ENCODE data around the gene PDS5A. TPM values are rescaled to one million over a fixed set of nuclear protein-coding genes. Genes with fewer than 3 reads are reported as not detected.
"Not testable (repeated sequence)": the region's sequence is repeated elsewhere in the genome, so short reads cannot be mapped to it uniquely, and the experiment has no call there.

Gene PDS5A
- total RNA-seq, 2 experiments from 2014 or later = 97.8 to 99.6 TPM

- DNase-seq = no peak
- CTCF ChIA-PET = no interaction called here
- Mint-ChIP-seq H3K9me3 (no peaks in the 10 kb centered on the region), H3K4me3 (no peak overlapping the region), H3K36me3 (ENCODE audit: low read depth) (peaks cover 38% of the 10 kb centered on the region), H3K27me3 (no peaks in the 10 kb centered on the region), H3K27ac (no peak overlapping the region), H3K4me1 (peaks cover 16% of the 10 kb centered on the region)
- POLR2A ChIA-PET = no interaction called here
These were observed 55.3 kb downstream of the PDS5A start for GRCh38 chr4:39922399-39922798.

- CTCF ChIA-PET = interaction anchor here (1.5 kb wide), 1 partner anchor 62 kb away, joined by 4 read pairs; no protein-coding TSS in a partner anchor
- no peak overlapping the region for H3K27ac Mint-ChIP-seq
- POLR2A ChIA-PET = interaction anchor here (0.6 kb wide), 1 partner anchor 47 kb away, joined by 3 read pairs; no protein-coding TSS in a partner anchor
- no peaks in the 10 kb centered on the region for H3K9me3 Mint-ChIP-seq
- H3K27me3 Mint-ChIP-seq = no peaks in the 10 kb centered on the region
- peaks cover 33% of the 10 kb centered on the region for H3K36me3 Mint-ChIP-seq (ENCODE audit: low read depth)
- no peak for DNase-seq
- no peak overlapping the region for H3K4me3 Mint-ChIP-seq
- H3K4me1 Mint-ChIP-seq = no peaks in the 10 kb centered on the region
These were observed 64.2 kb downstream of the PDS5A start for GRCh38 chr4:39913471-39913870.

- CTCF ChIA-PET = interaction anchor here (1.0 kb wide), 1 partner anchor 68 kb away, joined by 3 read pairs; no protein-coding TSS in a partner anchor
- no peaks in the 10 kb centered on the region for H3K9me3 Mint-ChIP-seq
- no peak overlapping the region for H3K4me3 Mint-ChIP-seq
- H3K4me1 Mint-ChIP-seq = peaks cover 1% of the 10 kb centered on the region
- H3K27ac Mint-ChIP-seq = no peak overlapping the region
- no peak for DNase-seq
- no peaks in the 10 kb centered on the region for H3K27me3 Mint-ChIP-seq
- H3K36me3 Mint-ChIP-seq (ENCODE audit: low read depth) = peaks cover 43% of the 10 kb centered on the region
- POLR2A ChIA-PET = interaction anchor here (1.4 kb wide), 1 partner anchor 27 kb away, joined by 4 read pairs; no protein-coding TSS in a partner anchor
These were observed 67.6 kb downstream of the PDS5A start for GRCh38 chr4:39910064-39910463.

GRCh38 chr4:39908284-39908683, 69.4 kb downstream of the PDS5A start:
- Mint-ChIP-seq H3K4me3 (no peak overlapping the region), H3K9me3 (no peaks in the 10 kb centered on the region), H3K27me3 (no peaks in the 10 kb centered on the region), H3K27ac (no peak overlapping the region), H3K36me3 (ENCODE audit: low read depth) (peaks cover 49% of the 10 kb centered on the region), H3K4me1 (peaks cover 1% of the 10 kb centered on the region)
- ChIA-PET CTCF (interaction anchor here (0.6 to 1.0 kb wide), 3 partner anchors 9 to 48 kb away, joined by 4 to 5 read pairs (median 4); no protein-coding TSS in a partner anchor), POLR2A (interaction anchor here (1.5 kb wide), 1 partner anchor 12 kb away, joined by 4 read pairs; no protein-coding TSS in a partner anchor)
- DNase-seq = no peak

- POLR2A ChIA-PET = no interaction called here
- H3K36me3 Mint-ChIP-seq (ENCODE audit: low read depth) = peaks cover 49% of the 10 kb centered on the region
- CTCF ChIA-PET = no interaction called here
These were observed 72.1 kb downstream of the PDS5A start for GRCh38 chr4:39905656-39906055.

GRCh38 chr4:39905019-39905418, 72.7 kb downstream of the PDS5A start:
- H3K9me3 Mint-ChIP-seq, H3K4me1 Mint-ChIP-seq, H3K27me3 Mint-ChIP-seq, POLR2A ChIA-PET, DNase-seq, CTCF ChIA-PET, H3K4me3 Mint-ChIP-seq, H3K27ac Mint-ChIP-seq: not testable (repeated sequence)
- peaks cover 53% of the 10 kb centered on the region for H3K36me3 Mint-ChIP-seq (ENCODE audit: low read depth)

More at GRCh38 chr4:39905656-39906055, 72.1 kb downstream of the PDS5A start:
- Mint-ChIP-seq H3K4me3 (no peak overlapping the region), H3K4me1 (peaks cover 1% of the 10 kb centered on the region), H3K9me3 (no peaks in the 10 kb centered on the region), H3K27me3 (no peaks in the 10 kb centered on the region), H3K27ac (no peak overlapping the region)
- no peak for DNase-seq

GRCh38 chr4:39900966-39901365, 76.7 kb downstream of the PDS5A start:
- POLR2A ChIA-PET = no interaction called here
- Mint-ChIP-seq H3K9me3 (no peaks in the 10 kb centered on the region), H3K4me3 (no peak overlapping the region), H3K4me1 (peaks cover 10% of the 10 kb centered on the region), H3K27me3 (no peaks in the 10 kb centered on the region), H3K27ac (no peak overlapping the region), H3K36me3 (ENCODE audit: low read depth) (peaks cover 65% of the 10 kb centered on the region)
- CTCF ChIA-PET = no interaction called here
- DNase-seq = no peak

GRCh38 chr4:39899291-39899690, 78.4 kb downstream of the PDS5A start:
- no peak overlapping the region for H3K4me3 Mint-ChIP-seq

GRCh38 chr4:39898015-39898414, 79.7 kb downstream of the PDS5A start:
- Mint-ChIP-seq H3K4me1 (peaks cover 8% of the 10 kb centered on the region), H3K27ac (no peak overlapping the region), H3K4me3 (no peak overlapping the region), H3K27me3 (no peaks in the 10 kb centered on the region), H3K9me3 (no peaks in the 10 kb centered on the region), H3K36me3 (ENCODE audit: low read depth) (peaks cover 72% of the 10 kb centered on the region)
- POLR2A ChIA-PET = interaction anchor here (0.6 kb wide), 1 partner anchor 494 kb away, joined by 3 read pairs; no protein-coding TSS in a partner anchor
- DNase-seq = no peak
- CTCF ChIA-PET = no interaction called here

More at GRCh38 chr4:39899291-39899690, 78.4 kb downstream of the PDS5A start:
- Mint-ChIP-seq H3K9me3 (no peaks in the 10 kb centered on the region), H3K27me3 (no peaks in the 10 kb centered on the region), H3K36me3 (ENCODE audit: low read depth) (peaks cover 69% of the 10 kb centered on the region), H3K27ac (no peak overlapping the region), H3K4me1 (peaks cover 8% of the 10 kb centered on the region)
- no peak for DNase-seq
- ChIA-PET CTCF (interaction anchor here (0.7 to 1.6 kb wide), 2 partner anchors 9 to 16 kb away, joined by 4 read pairs; no protein-coding TSS in a partner anchor), POLR2A (no interaction called here)

GRCh38 chr4:39893693-39894072, 84.0 kb downstream of the PDS5A start:
- H3K9me3 Mint-ChIP-seq = no peaks in the 10 kb centered on the region
- H3K27me3 Mint-ChIP-seq = no peaks in the 10 kb centered on the region
- no peak for DNase-seq
- ChIA-PET POLR2A (interaction anchor here (0.8 kb wide), 1 partner anchor 162 kb away, joined by 3 read pairs; no protein-coding TSS in a partner anchor), CTCF (no interaction called here)
- H3K27ac Mint-ChIP-seq = no peak overlapping the region
- peaks cover 69% of the 10 kb centered on the region for H3K36me3 Mint-ChIP-seq (ENCODE audit: low read depth)
- H3K4me1 Mint-ChIP-seq = peaks cover under 1% of the 10 kb centered on the region
- H3K4me3 Mint-ChIP-seq = no peak overlapping the region

GRCh38 chr4:39892988-39893692, 84.6 kb downstream of the PDS5A start:
- DNase-seq = no peak
- Mint-ChIP-seq H3K27ac (no peak overlapping the region), H3K27me3 (no peaks in the 10 kb centered on the region), H3K4me1 (no peaks in the 10 kb centered on the region), H3K9me3 (no peaks in the 10 kb centered on the region), H3K36me3 (ENCODE audit: low read depth) (peaks cover 70% of the 10 kb centered on the region), H3K4me3 (no peak overlapping the region)
- CTCF ChIA-PET = no interaction called here
- POLR2A ChIA-PET = no interaction called here

- no peaks in the 10 kb centered on the region for H3K9me3 Mint-ChIP-seq
- H3K36me3 Mint-ChIP-seq (ENCODE audit: low read depth) = peaks cover 73% of the 10 kb centered on the region
- H3K27ac Mint-ChIP-seq = no peak overlapping the region
- H3K4me1 Mint-ChIP-seq = no peaks in the 10 kb centered on the region
- POLR2A ChIA-PET = no interaction called here
- CTCF ChIA-PET = interaction anchor here (0.6 to 0.8 kb wide), 2 partner anchors 15 to 62 kb away, joined by 3 to 4 read pairs; no protein-coding TSS in a partner anchor
- H3K4me3 Mint-ChIP-seq = no peak overlapping the region
- no peaks in the 10 kb centered on the region for H3K27me3 Mint-ChIP-seq
- no peak for DNase-seq
These were observed 88.5 kb downstream of the PDS5A start for GRCh38 chr4:39889226-39889625.

GRCh38 chr4:39888541-39888940, 89.2 kb downstream of the PDS5A start:
- DNase-seq = no peak
- no peak overlapping the region for H3K4me3 Mint-ChIP-seq
- ChIA-PET CTCF (no interaction called here), POLR2A (no interaction called here)
- peaks cover 72% of the 10 kb centered on the region for H3K36me3 Mint-ChIP-seq (ENCODE audit: low read depth)
- H3K27ac Mint-ChIP-seq = no peak overlapping the region
- H3K9me3 Mint-ChIP-seq = no peaks in the 10 kb centered on the region
- H3K27me3 Mint-ChIP-seq = no peaks in the 10 kb centered on the region
- no peaks in the 10 kb centered on the region for H3K4me1 Mint-ChIP-seq
